Adrenal gland (tissue), 5 donors: ENCODE results near the gene SLC6A15.

Experiments
- CTCF ChIP-seq, 6 experiments: fragments of 450-650 bp in 4 of 6; fragments of 200-600 bp in 2 of 6; sonication (generic) in 1 of 6; IDR thresholded peaks; 1 replicate in 5 of 6; 2 replicates in 1 of 6; pipeline versions ENCODE4 v1.5.1 to v1.8.0; 2016 to 2021; ENCODE audit warnings: antibody characterized with exemption in 6 of 6, mild to moderate bottlenecking in 2 of 6, moderate library complexity in 1 of 6
- POLR2A ChIP-seq, 2 donors: fragments of 450-650 bp; IDR thresholded peaks; one replicate each; pipeline ENCODE4 v1.6.1; 2017; ENCODE audit warnings: antibody characterized with exemption in 2 of 2, mild to moderate bottlenecking in 2 of 2, moderate library complexity in 1 of 2
- donor health status: DM: no; HTN: no; CAD: no.

- TF ChIP-seq POLR2A (IDR thresholded peaks at IDR 0.05): no peak
- TF ChIP-seq CTCF (IDR thresholded peaks at IDR 0.05): no peak
Observed at GRCh38 chr12:84889818-84890217, 22.8 kb downstream of the SLC6A15 start.
